ENCODE measurements around the gene GADD45A.

GRCh38 chr1:67674260-67675011 lies 10.6 kb upstream of the GADD45A start:
- TF ChIP-seq CTCF (optimal IDR thresholded peaks at IDR 0.05 in 1 of 3, IDR thresholded peaks at IDR 0.05 in 1 of 3, conservative IDR thresholded peaks at IDR 0.05 in 1 of 3; ENCODE audit: extremely low read depth in 1 of 3, insufficient read depth in 2 of 3, low read length in 3 of 3) (no peak), EZH2 (IDR thresholded peaks at IDR 0.05; ENCODE audit: low read length) (no peak)

All from keratinocyte (primary cell).